Fibroblast of lung (primary cell): ENCODE measurements around the gene ITSN1.

Experiments
- CTCF ChIP-seq, 2 donors: IDR thresholded peaks in 1 of 2; conservative IDR thresholded peaks in 1 of 2; 1 replicate in 1 of 2; 2 replicates in 1 of 2; pipeline ENCODE4 v1.5.1; 2011 to 2012; ENCODE audit warnings: low read length in 2 of 2, control low read depth in 1 of 2, inconsistent platforms in 1 of 2, low read depth in 1 of 2, mild to moderate bottlenecking in 1 of 2
- EZH2 ChIP-seq: IDR thresholded peaks from 2 replicates; pipeline ENCODE4 v1.5.1; 2012; ENCODE audit warnings: low read length, control low read depth, mild to moderate bottlenecking; ENCODE audit errors: missing control alignments

- TF ChIP-seq CTCF (conservative IDR thresholded peaks at IDR 0.05 in 1 of 2, IDR thresholded peaks at IDR 0.05 in 1 of 2; ENCODE audit: low read depth in 1 of 2, low read length in 2 of 2) (no peak), EZH2 (no peak)
Observed at GRCh38 chr21:33865996-33866575, 223.8 kb downstream of the ITSN1 start.
